ENCODE measurements around the gene RGS5. TPM values are rescaled to one million over a fixed set of nuclear protein-coding genes. Genes with fewer than 3 reads are reported as not detected.

RGS5 gene
- total RNA-seq, 2 experiments from 2014 or later: 1.7 to 2.7 TPM

GRCh38 chr1:163148911-163149310 lies 53.8 kb downstream of the RGS5 start:
- ChIA-PET CTCF (no interaction called here), POLR2A (no interaction called here)

GRCh38 chr1:163147019-163147418 lies 55.7 kb downstream of the RGS5 start:
- CTCF ChIA-PET: no interaction called here
- POLR2A ChIA-PET: no interaction called here

- CTCF ChIA-PET: no interaction called here
- POLR2A ChIA-PET: no interaction called here
These were observed 57.3 kb downstream of the RGS5 start for GRCh38 chr1:163145435-163145834.

- CTCF ChIA-PET: no interaction called here
- POLR2A ChIA-PET: no interaction called here
These were observed 58.3 kb downstream of the RGS5 start for GRCh38 chr1:163144418-163144817.

- CTCF ChIA-PET: no interaction called here
- POLR2A ChIA-PET: no interaction called here
These were observed 60.6 kb downstream of the RGS5 start for GRCh38 chr1:163142152-163142551.

- ChIA-PET CTCF (no interaction called here), POLR2A (no interaction called here)
These were observed 61.2 kb downstream of the RGS5 start for GRCh38 chr1:163141556-163141955.

- ChIA-PET CTCF (no interaction called here), POLR2A (no interaction called here)
These were observed 65.0 kb downstream of the RGS5 start for GRCh38 chr1:163137556-163138265.

GRCh38 chr1:163131981-163132380 lies 70.7 kb downstream of the RGS5 start:
- POLR2A ChIA-PET: interaction anchor here (0.6 kb wide), 1 partner anchor 1252 kb away, joined by 3 read pairs; no protein-coding TSS in a partner anchor
- CTCF ChIA-PET: interaction anchor here (0.5 kb wide), 1 partner anchor 281 kb away, joined by 4 read pairs; no protein-coding TSS in a partner anchor

- ChIA-PET CTCF (no interaction called here), POLR2A (no interaction called here)
These were observed 72.4 kb downstream of the RGS5 start for GRCh38 chr1:163130225-163130856.

- ChIA-PET POLR2A (no interaction called here), CTCF (no interaction called here)
These were observed 74.4 kb downstream of the RGS5 start for GRCh38 chr1:163128282-163128681.

- CTCF ChIA-PET: no interaction called here
- POLR2A ChIA-PET: no interaction called here
These were observed 77.9 kb downstream of the RGS5 start for GRCh38 chr1:163124812-163125211.

GRCh38 chr1:163120372-163120771 lies 82.3 kb downstream of the RGS5 start:
- ChIA-PET POLR2A (no interaction called here), CTCF (no interaction called here)

- ChIA-PET CTCF (no interaction called here), POLR2A (no interaction called here)
These were observed 83.0 kb downstream of the RGS5 start for GRCh38 chr1:163119707-163120106.

- ChIA-PET CTCF (no interaction called here), POLR2A (no interaction called here)
These were observed 86.8 kb downstream of the RGS5 start for GRCh38 chr1:163115887-163116286.

- CTCF ChIA-PET: no interaction called here
These were observed 95.1 kb downstream of the RGS5 start for GRCh38 chr1:163107655-163108054.

GRCh38 chr1:163106364-163106987 lies 96.2 kb downstream of the RGS5 start:
- CTCF ChIA-PET: no interaction called here
- POLR2A ChIA-PET: no interaction called here

More at GRCh38 chr1:163107655-163108054, 95.1 kb downstream of the RGS5 start:
- POLR2A ChIA-PET: no interaction called here

- CTCF ChIA-PET: no interaction called here
- POLR2A ChIA-PET: no interaction called here
These were observed 98.2 kb downstream of the RGS5 start for GRCh38 chr1:163104385-163105099.

GRCh38 chr1:163102590-163102989 lies 100.1 kb downstream of the RGS5 start:
- CTCF ChIA-PET: no interaction called here
- POLR2A ChIA-PET: no interaction called here

- ChIA-PET CTCF (no interaction called here), POLR2A (no interaction called here)
These were observed 107.5 kb downstream of the RGS5 start for GRCh38 chr1:163095213-163095612.

- ChIA-PET POLR2A (no interaction called here), CTCF (no interaction called here)
These were observed 108.1 kb downstream of the RGS5 start for GRCh38 chr1:163094589-163094988.

- ChIA-PET POLR2A (no interaction called here), CTCF (no interaction called here)
These were observed 108.5 kb downstream of the RGS5 start for GRCh38 chr1:163094182-163094581.
